CD4-positive, CD25-positive, alpha-beta regulatory T cell (primary cell): ENCODE data around the gene MELTF. TPM values are rescaled to one million over a fixed set of nuclear protein-coding genes. Genes with fewer than 3 reads are reported as not detected.

ENCODE experiments used
- ATAC-seq, 2 donors: fragments of 150-1000 bp; cut with Tn5 transposase; one replicate each; pipeline ENCODE4 v1.10.0; 2021; ENCODE audit warnings: low read depth in 2 of 2, moderate number of reproducible peaks in 2 of 2, moderate library complexity in 1 of 2
- DNase-seq, 3 donors: peaks; one replicate each; pipeline versions ENCODE4 v3.0.0 to v3.0.0-alpha.2; 2012 to 2022; ENCODE audit warnings: mixed read lengths in 1 of 3
- H3K27ac ChIP-seq: one replicate; pipeline ENCODE4 v1.7.0; 2013; ENCODE audit warnings: mild to moderate bottlenecking, low read length; ENCODE audit not compliant: insufficient read depth, poor library complexity, severe bottlenecking
- H3K27me3 ChIP-seq: one replicate; pipeline ENCODE4 v1.7.0; 2013; ENCODE audit warnings: low read length; ENCODE audit not compliant: control insufficient read depth, insufficient read depth
- H3K36me3 ChIP-seq: one replicate; pipeline ENCODE4 v1.7.0; 2013; ENCODE audit warnings: mild to moderate bottlenecking, low read length, moderate library complexity; ENCODE audit not compliant: control insufficient read depth, insufficient read depth
- H3K4me1 ChIP-seq: 2 replicates; pipeline ENCODE4 v1.7.0; 2013; ENCODE audit warnings: mild to moderate bottlenecking, low read length; ENCODE audit not compliant: insufficient read depth, control insufficient read depth, poor library complexity, severe bottlenecking
- H3K4me3 ChIP-seq: one replicate; pipeline ENCODE4 v1.7.0; 2013; ENCODE audit warnings: low read depth, mild to moderate bottlenecking, low read length, moderate library complexity
- H3K9me3 ChIP-seq, 2 experiments: 1 replicate in 1 of 2; 2 replicates in 1 of 2; pipeline ENCODE4 v1.7.0; 2013; ENCODE audit warnings: low read length in 2 of 2, mild to moderate bottlenecking in 1 of 2, moderate library complexity in 1 of 2; ENCODE audit not compliant: control insufficient read depth in 2 of 2
- H3K27ac Mint-ChIP-seq, 3 donors: one replicate each; pipeline ENCODE4 v1.8.0; 2020 to 2022; ENCODE audit warnings: mild to moderate bottlenecking in 3 of 3, mixed read lengths in 3 of 3, moderate library complexity in 2 of 3
- H3K27me3 Mint-ChIP-seq: one replicate; pipeline ENCODE4 v1.8.0; 2022; ENCODE audit warnings: mild to moderate bottlenecking, mixed read lengths
- H3K36me3 Mint-ChIP-seq: one replicate; pipeline ENCODE4 v1.8.0; 2020; ENCODE audit warnings: mixed read lengths
- H3K4me1 Mint-ChIP-seq, 4 donors: one replicate each; pipeline ENCODE4 v1.8.0; 2020 to 2022; ENCODE audit warnings: mixed read lengths in 4 of 4, mild to moderate bottlenecking in 1 of 4
- H3K4me3 Mint-ChIP-seq, 4 donors: one replicate each; pipeline ENCODE4 v1.8.0; 2020 to 2022; ENCODE audit warnings: mild to moderate bottlenecking in 4 of 4, mixed read lengths in 4 of 4, moderate library complexity in 3 of 4
- H3K9me3 Mint-ChIP-seq, 7 donors: one replicate each; pipeline ENCODE4 v1.8.0; 2020 to 2022; ENCODE audit warnings: mixed read lengths in 7 of 7, mild to moderate bottlenecking in 3 of 7, moderate library complexity in 2 of 7
- polyA plus RNA-seq, 4 donors: library from polyadenylated mRNA; unstranded; fragments of 300-500 nt; fragmentation: Illumina TruSeq; gene quantifications; one replicate each; pipeline ENCODE4 v1.2.3, GENCODE V29; 2021
- total RNA-seq: library from RNA; stranded (reverse); gene quantifications from one replicate; pipeline ENCODE4 v1.2.3, GENCODE V29; 2022

The MELTF gene
- total and polyA plus RNA-seq, 5 donors from 2014 or later = 0.10 to 1.4 (median 0.47) TPM

- Histone ChIP-seq H3K27me3 (no peaks in the 10 kb centered on the region), H3K4me3 (no peak overlapping the region), H3K36me3 (no peaks in the 10 kb centered on the region), H3K27ac (no peak overlapping the region), H3K9me3 (no peaks in the 10 kb centered on the region), H3K4me1 (peaks cover 11% of the 10 kb centered on the region)
- Mint-ChIP-seq H3K27ac (no peak overlapping the region), H3K36me3 (no peaks in the 10 kb centered on the region), H3K27me3 (peaks cover 27% of the 10 kb centered on the region), H3K4me3 (peak overlapping the region in 2 of 4 donors; percentile 84 to 90), H3K9me3 (peaks cover 0 to 2% (median 0%) of the 10 kb centered on the region in 7 donors), H3K4me1 (peaks cover 0 to 14% (median 3%) of the 10 kb centered on the region in 4 donors)
- DNase-seq (no peak), ATAC-seq (no peak)
Measured at GRCh38 chr3:196965112-196965803, 64.4 kb downstream of the MELTF start.

- Mint-ChIP-seq H3K4me3 (no peak overlapping the region), H3K27ac (no peak overlapping the region), H3K36me3 (no peaks in the 10 kb centered on the region), H3K27me3 (peaks cover 34% of the 10 kb centered on the region), H3K4me1 (peaks cover 0 to 12% (median 2%) of the 10 kb centered on the region in 4 donors), H3K9me3 (peaks cover 0 to 3% (median 0%) of the 10 kb centered on the region in 7 donors)
- Histone ChIP-seq H3K4me3 (no peak overlapping the region), H3K9me3 (no peaks in the 10 kb centered on the region), H3K36me3 (no peaks in the 10 kb centered on the region), H3K4me1 (peaks cover 8% of the 10 kb centered on the region), H3K27me3 (no peaks in the 10 kb centered on the region), H3K27ac (no peak overlapping the region)
- ATAC-seq (no peak), DNase-seq (no peak)
Measured at GRCh38 chr3:196963631-196963953, 66.0 kb downstream of the MELTF start.

- Mint-ChIP-seq H3K27me3 (peaks cover 33% of the 10 kb centered on the region), H3K4me1 (peaks cover 0 to 10% (median 2%) of the 10 kb centered on the region in 4 donors), H3K27ac (no peak overlapping the region), H3K4me3 (no peak overlapping the region), H3K9me3 (peaks cover 0 to 3% (median 0%) of the 10 kb centered on the region in 7 donors), H3K36me3 (no peaks in the 10 kb centered on the region)
- no peaks in the 10 kb centered on the region for H3K27me3 ChIP-seq
- H3K4me1 ChIP-seq = peaks cover 4% of the 10 kb centered on the region
- no peaks in the 10 kb centered on the region for H3K9me3 ChIP-seq
- H3K36me3 ChIP-seq = no peaks in the 10 kb centered on the region
- no peak overlapping the region for H3K27ac ChIP-seq
- ATAC-seq (no peak), DNase-seq (no peak)
- no peak overlapping the region for H3K4me3 ChIP-seq
Measured at GRCh38 chr3:196962930-196963630, 66.5 kb downstream of the MELTF start.

GRCh38 chr3:196962108-196962929 is 67.3 kb downstream of the MELTF start:
- H3K36me3 ChIP-seq = no peaks in the 10 kb centered on the region
- H3K4me3 Mint-ChIP-seq = no peak overlapping the region
- H3K36me3 Mint-ChIP-seq = no peaks in the 10 kb centered on the region
- peaks cover 0 to 3% (median 0%) of the 10 kb centered on the region in 7 donors for H3K9me3 Mint-ChIP-seq
- H3K9me3 ChIP-seq = no peaks in the 10 kb centered on the region
- no peak overlapping the region for H3K27ac ChIP-seq
- H3K27ac Mint-ChIP-seq = no peak overlapping the region
- H3K4me1 ChIP-seq = no peaks in the 10 kb centered on the region
- DNase-seq (no peak), ATAC-seq (no peak)
- H3K4me1 Mint-ChIP-seq = peaks cover 0 to 4% (median 2%) of the 10 kb centered on the region in 4 donors
- no peak overlapping the region for H3K4me3 ChIP-seq
- no peaks in the 10 kb centered on the region for H3K27me3 ChIP-seq
- H3K27me3 Mint-ChIP-seq = peaks cover 26% of the 10 kb centered on the region

- Histone ChIP-seq H3K27me3 (no peaks in the 10 kb centered on the region), H3K9me3 (no peaks in the 10 kb centered on the region), H3K36me3 (no peaks in the 10 kb centered on the region), H3K27ac (no peak overlapping the region), H3K4me1 (no peaks in the 10 kb centered on the region), H3K4me3 (no peak overlapping the region)
- ATAC-seq = no peak
- H3K27ac Mint-ChIP-seq = no peak overlapping the region
- DNase-seq = no peak
- H3K36me3 Mint-ChIP-seq = no peaks in the 10 kb centered on the region
- H3K9me3 Mint-ChIP-seq = peaks cover 0 to 2% (median 0%) of the 10 kb centered on the region in 7 donors
- H3K4me1 Mint-ChIP-seq = no peaks in the 10 kb centered on the region
- H3K4me3 Mint-ChIP-seq = no peak overlapping the region
- H3K27me3 Mint-ChIP-seq = peaks cover 25% of the 10 kb centered on the region
Measured at GRCh38 chr3:196954832-196955231, 74.8 kb downstream of the MELTF start.

Other genes starting within 250 kb of the MELTF start
- 67.5 TPM for gene SENP5, start 161.9 kb downstream of the MELTF start, total RNA-seq
- 1 to 10 TPM; 6.2 to 9.8 (median 6.8) TPM for gene SENP5, start 161.9 kb downstream of the MELTF start, polyA plus RNA-seq
- 46.0 TPM for gene NCBP2, start 87.3 kb downstream of the MELTF start, total RNA-seq
- gene NCBP2, start 87.3 kb downstream of the MELTF start, polyA plus RNA-seq = 10 to 100 TPM; 56.7 to 78.0 (median 69.6) TPM
- gene PIGZ, start 61.0 kb downstream of the MELTF start, total RNA-seq = 0.47 TPM
- gene PIGZ, start 61.0 kb downstream of the MELTF start, polyA plus RNA-seq = under 1 TPM in 3 of 4 donors, not detected in 1; 0.34 to 0.47 (median 0.37) TPM